Loucy (cell line): Measurements from ENCODE around the gene FRMD5.
A peak's percentile ranks its signal among the peaks of the same experiment; 100 is the strongest.

Experiments
- CTCF ChIP-seq: fragments of 200-600 bp; sonication (generic); conservative IDR thresholded peaks from 2 replicates; pipeline ENCODE4 v1.5.1; 2014; ENCODE audit warnings: mild to moderate bottlenecking, antibody characterized with exemption, low read length
- EZH2phosphoT487 ChIP-seq: fragments of 200-600 bp; IDR thresholded peaks from 2 replicates; pipeline ENCODE4 v1.6.1; 2018; ENCODE audit warnings: antibody characterized with exemption, mild to moderate bottlenecking, moderate library complexity, borderline replicate concordance

GRCh38 chr15:43903864-43904290 lies 291.2 kb downstream of the FRMD5 start:
- TF ChIP-seq CTCF (peak; percentile 96), EZH2phosphoT487 (no peak)
